Heart right ventricle (tissue), 16 donors: ENCODE measurements around the gene GMDS. TPM values are rescaled to one million over a fixed set of nuclear protein-coding genes. Genes with fewer than 3 reads are reported as not detected.
A peak's percentile ranks its signal among the peaks of the same experiment; 100 is the strongest.

Source experiments
- ATAC-seq, 8 donors: fragments of 200-7000 bp; cut with Tn5 transposase; one replicate each; pipeline ENCODE4 v1.9.1; 2020; ENCODE audit warnings: mild to moderate bottlenecking in 8 of 8, moderate library complexity in 8 of 8, moderate number of reproducible peaks in 1 of 8
- DNase-seq, 2 donors: peaks; one replicate each; pipeline ENCODE4 v3.0.0-alpha.2; 2020
- H3K27ac ChIP-seq, 10 donors: fragments of 200-600 bp; sonication (generic) in 2 of 10; one replicate each; pipeline versions ENCODE4 v1.5.0 to v1.8.0; 2020 to 2022; ENCODE audit warnings: mild to moderate bottlenecking in 3 of 10
- H3K27me3 ChIP-seq, 7 donors: fragments of 200-600 bp; one replicate each; pipeline ENCODE4 v1.8.0; 2021 to 2022; ENCODE audit warnings: mild to moderate bottlenecking in 2 of 7
- H3K36me3 ChIP-seq, 9 donors: fragments of 200-600 bp; sonication (generic) in 1 of 9; one replicate each; pipeline versions ENCODE4 v1.5.0 to v1.8.0; 2020 to 2022; ENCODE audit warnings: mild to moderate bottlenecking in 2 of 9
- H3K4me1 ChIP-seq, 9 donors: fragments of 200-600 bp; sonication (generic) in 1 of 9; one replicate each; pipeline versions ENCODE4 v1.5.0 to v1.8.0; 2020 to 2022; ENCODE audit warnings: mild to moderate bottlenecking in 4 of 9
- H3K4me3 ChIP-seq, 10 donors: fragments of 200-600 bp; sonication (generic) in 2 of 10; one replicate each; pipeline versions ENCODE4 v1.5.0 to v1.8.0; 2020 to 2022; ENCODE audit warnings: mild to moderate bottlenecking in 7 of 10, moderate library complexity in 2 of 10
- H3K9me3 ChIP-seq, 11 donors: fragments of 200-600 bp in 10 of 11; sonication (generic) in 2 of 11; one replicate each; pipeline versions ENCODE4 v1.5.0 to v1.8.0; 2013 to 2022; ENCODE audit warnings: mild to moderate bottlenecking in 2 of 11, control low read depth in 1 of 11, moderate library complexity in 1 of 11
- WGBS, 2 donors: extraction: QIAGEN DNeasy Blood & Tissue Kit; methylation state at CpG; one replicate each; pipeline ENCODE4 v1.1.7; 2013; ENCODE audit warnings: inconsistent platforms in 1 of 2; 5-methylcytosine and 5-hydroxymethylcytosine counted together
- intact Hi-C, 10 donors: fragments of 100-400 bp; cut with DNase I; formaldehyde crosslinking; loops; one replicate each; pipeline versions ENCODE4 v1.11.1 to v1.14.2; 2022
- polyA plus RNA-seq, 2 donors: library from polyadenylated mRNA; stranded (reverse); fragments of 200-250 nt; gene quantifications; one replicate each; pipeline ENCODE4 v1.2.3, GENCODE V29; 2013
- total RNA-seq, 10 donors: library from RNA; stranded (reverse); fragmentation: NEBNext Ultra II Directional in 3 of 10; extraction: Animal tissue kit (Norgen Biotek cat#: 25700) in 3 of 10; gene quantifications; one replicate each; pipeline versions ENCODE4 v1.2.1 to v1.2.4, GENCODE V29; 2021 to 2023
- TF ChIP-seq, protein P1 (sequence below), 9 donors: fragments of 200-600 bp; sonication (generic) in 2 of 9; IDR thresholded peaks; one replicate each; pipeline versions ENCODE4 v1.5.0 to v1.8.0; 2021 to 2022; ENCODE audit warnings: antibody characterized with exemption in 9 of 9, mild to moderate bottlenecking in 5 of 9, moderate library complexity in 1 of 9
- donor health status: Arrhythmogenic right ventricular cardiomyopathy.
- donor health status: ischemic (EF 13 %, LVEDD 7.1; RV severe dilation, severe dysfunction).
- donor health status: healthy with polysubstance abuse.
- donor health status: DM: no; HTN: yes; CAD: no.
- donor health status: DM: no; HTN: no; CAD: no.
- donor health status: ischemic (EF 25% LVEDD 6.9; RV normal size, moderate dysfunction).
- donor health status: ischemic (EF 25% LVEDD 5.7; RV mildly dilated, moderate dysfunction).
- donor health status: healthy.
- donor health status: DM: yes; HTN: yes; CAD: no.
- donor health status: Ischemic cardiomyopathy.
- donor health status: ischemic (EF 35%, LVEDD 5.7; RV mildly dilated, moderate dysfunction).
- donor health status: nonischemic (EF 11% LVEDD 7.7; RV severe dilation, severe dysfunction).
- donor health status: DM: yes; HTN: yes; CAD: no.
- donor health status: PGD.
- donor health status: ischemic (EF 29% LVEDD 5.4; RV normal size, mild dysfunction).
- donor health status: nonischemic (EF 23%, LVEDD 6.1; RV moderate dilation, normal function).

The GMDS gene
- total and polyA plus RNA-seq, 12 donors, result 5.0 to 10.6 (median 6.9) TPM

DNA sequence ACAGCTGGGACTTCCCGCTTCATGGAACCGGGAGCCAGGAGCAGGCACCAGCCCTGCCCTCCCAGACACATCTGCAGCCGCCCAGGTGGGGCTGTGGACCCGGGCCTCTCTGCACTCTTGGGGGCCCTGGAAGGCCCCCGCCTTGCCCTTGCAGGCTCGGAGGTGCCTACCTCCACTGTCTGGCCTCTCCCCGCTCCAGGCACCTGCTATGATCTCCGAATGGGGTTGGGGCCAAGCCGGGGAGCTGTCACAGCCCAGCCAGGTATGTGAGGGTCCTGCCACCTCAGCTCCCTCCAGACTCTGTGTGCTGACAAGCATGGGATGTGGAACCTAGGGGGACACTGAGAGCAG is 54.0 kb downstream of the GMDS start:
- Histone ChIP-seq H3K36me3 (no peaks in the 10 kb centered on the region), H3K9me3 (no peaks in the 10 kb centered on the region), H3K27ac (no peak overlapping the region), H3K4me1 (peaks cover 0 to 7% (median 3%) of the 10 kb centered on the region in 9 donors), H3K4me3 (no peak overlapping the region), H3K27me3 (no peaks in the 10 kb centered on the region)
- TF ChIP-seq, protein P1, sequence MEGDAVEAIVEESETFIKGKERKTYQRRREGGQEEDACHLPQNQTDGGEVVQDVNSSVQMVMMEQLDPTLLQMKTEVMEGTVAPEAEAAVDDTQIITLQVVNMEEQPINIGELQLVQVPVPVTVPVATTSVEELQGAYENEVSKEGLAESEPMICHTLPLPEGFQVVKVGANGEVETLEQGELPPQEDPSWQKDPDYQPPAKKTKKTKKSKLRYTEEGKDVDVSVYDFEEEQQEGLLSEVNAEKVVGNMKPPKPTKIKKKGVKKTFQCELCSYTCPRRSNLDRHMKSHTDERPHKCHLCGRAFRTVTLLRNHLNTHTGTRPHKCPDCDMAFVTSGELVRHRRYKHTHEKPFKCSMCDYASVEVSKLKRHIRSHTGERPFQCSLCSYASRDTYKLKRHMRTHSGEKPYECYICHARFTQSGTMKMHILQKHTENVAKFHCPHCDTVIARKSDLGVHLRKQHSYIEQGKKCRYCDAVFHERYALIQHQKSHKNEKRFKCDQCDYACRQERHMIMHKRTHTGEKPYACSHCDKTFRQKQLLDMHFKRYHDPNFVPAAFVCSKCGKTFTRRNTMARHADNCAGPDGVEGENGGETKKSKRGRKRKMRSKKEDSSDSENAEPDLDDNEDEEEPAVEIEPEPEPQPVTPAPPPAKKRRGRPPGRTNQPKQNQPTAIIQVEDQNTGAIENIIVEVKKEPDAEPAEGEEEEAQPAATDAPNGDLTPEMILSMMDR (IDR thresholded peaks at IDR 0.05), result no peak
- DNase-seq, result no peak
- ATAC-seq, result peak in 2 of 8 donors; percentile 17 to 41
- WGBS, 2 donors, result 98% methylated on average over 9 of the region's 9 CpGs
- intact Hi-C loops, result loop anchor here in 3 of 10 donors (10.0 kb wide), 3 partner anchors 77 to 443 kb away; no protein-coding TSS in a partner anchor

DNA sequence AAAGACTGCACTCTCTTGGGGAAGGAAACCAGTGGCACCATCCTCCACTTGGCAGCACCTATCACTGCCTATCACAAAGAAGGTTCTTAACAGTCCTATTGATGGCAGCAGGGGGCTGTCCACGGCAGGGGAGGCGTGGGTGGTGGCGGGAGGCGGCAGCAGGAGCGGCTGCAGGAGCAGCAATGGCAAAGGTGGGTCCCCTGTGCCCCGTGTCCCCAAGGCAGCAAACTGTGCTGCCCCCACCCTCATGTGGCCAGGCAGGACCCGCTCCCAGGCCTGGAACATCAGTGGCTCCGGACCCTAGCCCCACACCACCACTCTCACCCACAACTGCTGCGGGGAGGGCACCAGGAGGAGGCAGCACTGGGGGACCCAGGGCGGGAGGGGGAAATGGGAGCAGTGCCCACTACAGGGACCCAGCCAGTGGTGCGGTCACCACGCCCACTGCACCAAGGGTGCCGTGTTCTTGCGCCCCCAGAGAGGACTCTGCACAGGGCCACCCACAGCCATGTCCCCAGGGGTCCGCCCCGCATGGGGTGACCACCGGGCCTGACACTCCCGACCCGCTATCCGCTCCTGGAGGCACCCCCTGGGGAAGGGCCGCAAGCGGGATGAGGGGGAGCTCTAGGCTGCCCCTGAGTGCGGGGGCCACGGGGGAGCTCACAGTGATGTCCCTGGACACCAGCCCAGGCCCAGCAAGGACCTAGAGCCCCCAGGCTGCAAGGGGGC is 54.6 kb downstream of the GMDS start:
- TF ChIP-seq, protein P1 (IDR thresholded peaks at IDR 0.05), result no peak
- Histone ChIP-seq H3K9me3 (no peaks in the 10 kb centered on the region), H3K36me3 (no peaks in the 10 kb centered on the region), H3K4me3 (no peak overlapping the region), H3K27me3 (no peaks in the 10 kb centered on the region), H3K4me1 (peaks cover 0 to 2% (median 0%) of the 10 kb centered on the region in 9 donors), H3K27ac (no peak overlapping the region)
- 96% methylated on average over 24 of the region's 24 CpGs for WGBS, 2 donors
- intact Hi-C loops, result loop anchor here in 3 of 10 donors (10.0 kb wide), 3 partner anchors 76 to 444 kb away; no protein-coding TSS in a partner anchor
- ATAC-seq (peak in 2 of 8 donors; percentile 22 to 38), DNase-seq (no peak)

DNA sequence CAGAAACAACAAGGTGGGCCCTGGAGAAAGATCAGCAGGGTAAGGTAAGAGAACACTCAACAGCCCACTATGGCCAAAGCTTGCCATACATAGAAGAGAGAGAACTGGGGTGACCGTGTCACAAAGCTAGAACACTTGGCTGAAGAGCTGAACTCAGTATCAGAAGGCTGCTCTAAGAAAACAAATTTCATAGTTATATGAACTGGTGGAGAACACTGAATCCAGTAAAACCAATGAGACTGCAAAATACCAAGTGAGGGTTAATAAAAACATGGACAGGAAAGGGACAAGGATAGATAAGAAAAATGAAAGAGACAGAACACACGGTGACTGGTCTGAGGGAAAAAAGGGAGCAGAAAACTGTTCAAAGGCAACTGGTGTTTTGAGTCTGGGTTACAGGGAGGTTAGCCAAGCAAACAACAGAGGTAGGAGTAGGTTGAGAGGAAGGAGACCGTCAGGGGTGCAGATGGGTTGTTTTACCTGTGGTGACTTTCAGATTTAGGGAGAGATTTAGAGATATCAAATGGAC is 56.5 kb downstream of the GMDS start:
- no peaks in the 10 kb centered on the region for H3K36me3 ChIP-seq
- DNase-seq (no peak), ATAC-seq (no peak)
- no peaks in the 10 kb centered on the region for H3K4me1 ChIP-seq
- intact Hi-C loops, result no loop called here
- TF ChIP-seq, protein P1 (IDR thresholded peaks at IDR 0.05), result no peak
- 63 to 68% methylated on average over 3 of the region's 3 CpGs for WGBS, 2 donors
- no peak overlapping the region for H3K4me3 ChIP-seq
- H3K27me3 ChIP-seq, result no peaks in the 10 kb centered on the region
- H3K27ac ChIP-seq, result no peak overlapping the region
- H3K9me3 ChIP-seq, result no peaks in the 10 kb centered on the region

DNA sequence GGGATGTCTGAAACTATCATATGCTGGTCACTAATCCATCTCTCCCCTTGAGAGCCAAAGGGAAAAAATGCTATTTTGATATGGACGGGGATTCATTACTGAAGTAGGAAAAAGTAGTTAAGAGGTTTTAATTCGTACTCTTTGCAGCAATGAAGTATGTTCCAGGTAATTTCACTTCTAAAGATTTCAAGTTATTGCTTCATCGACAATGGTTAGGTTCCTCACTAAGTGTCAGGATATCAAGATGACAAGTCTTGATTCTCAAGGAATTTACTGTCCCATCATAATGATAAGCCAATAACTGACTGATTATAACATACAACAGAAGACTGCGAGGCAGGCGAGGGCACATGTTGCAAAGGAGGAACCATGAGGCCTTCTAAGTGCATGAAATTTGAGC is 57.0 kb downstream of the GMDS start:
- Histone ChIP-seq H3K9me3 (no peaks in the 10 kb centered on the region), H3K27ac (no peak overlapping the region), H3K4me1 (no peaks in the 10 kb centered on the region), H3K4me3 (no peak overlapping the region), H3K36me3 (no peaks in the 10 kb centered on the region), H3K27me3 (no peaks in the 10 kb centered on the region)
- 96 to 98% methylated on average over 5 of the region's 5 CpGs for WGBS, 2 donors
- intact Hi-C loops, result no loop called here
- no peak for DNase-seq
- ATAC-seq, result no peak
- TF ChIP-seq, protein P1 (IDR thresholded peaks at IDR 0.05), result no peak
